ENCODE measurements around the gene ELF1.

DNA sequence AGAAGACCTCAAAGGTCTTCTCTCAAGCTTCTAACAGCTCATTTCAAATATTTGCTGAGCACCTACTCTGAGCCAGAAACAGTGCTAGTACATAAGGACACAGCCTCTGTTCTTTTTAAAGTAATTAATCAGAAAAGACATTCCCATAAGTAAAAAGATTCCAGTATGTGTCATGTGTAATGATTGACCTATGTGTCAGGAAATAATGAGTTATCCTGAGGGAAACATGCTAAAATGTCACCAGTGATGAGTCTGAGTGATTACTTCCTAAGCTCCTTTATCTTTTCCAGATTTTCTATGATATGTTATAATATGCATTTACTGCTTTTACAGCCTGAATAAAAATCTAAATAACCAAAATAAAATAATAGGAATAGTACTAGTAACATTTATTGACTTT is 122.1 kb downstream of the ELF1 start:
- TF ChIP-seq, protein P1, sequence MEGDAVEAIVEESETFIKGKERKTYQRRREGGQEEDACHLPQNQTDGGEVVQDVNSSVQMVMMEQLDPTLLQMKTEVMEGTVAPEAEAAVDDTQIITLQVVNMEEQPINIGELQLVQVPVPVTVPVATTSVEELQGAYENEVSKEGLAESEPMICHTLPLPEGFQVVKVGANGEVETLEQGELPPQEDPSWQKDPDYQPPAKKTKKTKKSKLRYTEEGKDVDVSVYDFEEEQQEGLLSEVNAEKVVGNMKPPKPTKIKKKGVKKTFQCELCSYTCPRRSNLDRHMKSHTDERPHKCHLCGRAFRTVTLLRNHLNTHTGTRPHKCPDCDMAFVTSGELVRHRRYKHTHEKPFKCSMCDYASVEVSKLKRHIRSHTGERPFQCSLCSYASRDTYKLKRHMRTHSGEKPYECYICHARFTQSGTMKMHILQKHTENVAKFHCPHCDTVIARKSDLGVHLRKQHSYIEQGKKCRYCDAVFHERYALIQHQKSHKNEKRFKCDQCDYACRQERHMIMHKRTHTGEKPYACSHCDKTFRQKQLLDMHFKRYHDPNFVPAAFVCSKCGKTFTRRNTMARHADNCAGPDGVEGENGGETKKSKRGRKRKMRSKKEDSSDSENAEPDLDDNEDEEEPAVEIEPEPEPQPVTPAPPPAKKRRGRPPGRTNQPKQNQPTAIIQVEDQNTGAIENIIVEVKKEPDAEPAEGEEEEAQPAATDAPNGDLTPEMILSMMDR (IDR thresholded peaks at IDR 0.05) = no peak
- no peak for TF ChIP-seq ETV6 (CRISPR knock-in tag; IDR thresholded peaks at IDR 0.05)
- TF ChIP-seq, protein P2, sequence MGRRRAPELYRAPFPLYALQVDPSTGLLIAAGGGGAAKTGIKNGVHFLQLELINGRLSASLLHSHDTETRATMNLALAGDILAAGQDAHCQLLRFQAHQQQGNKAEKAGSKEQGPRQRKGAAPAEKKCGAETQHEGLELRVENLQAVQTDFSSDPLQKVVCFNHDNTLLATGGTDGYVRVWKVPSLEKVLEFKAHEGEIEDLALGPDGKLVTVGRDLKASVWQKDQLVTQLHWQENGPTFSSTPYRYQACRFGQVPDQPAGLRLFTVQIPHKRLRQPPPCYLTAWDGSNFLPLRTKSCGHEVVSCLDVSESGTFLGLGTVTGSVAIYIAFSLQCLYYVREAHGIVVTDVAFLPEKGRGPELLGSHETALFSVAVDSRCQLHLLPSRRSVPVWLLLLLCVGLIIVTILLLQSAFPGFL (CRISPR knock-in tag; IDR thresholded peaks at IDR 0.05; ENCODE audit: borderline replicate concordance) = no peak
- TF ChIP-seq, protein P3, sequence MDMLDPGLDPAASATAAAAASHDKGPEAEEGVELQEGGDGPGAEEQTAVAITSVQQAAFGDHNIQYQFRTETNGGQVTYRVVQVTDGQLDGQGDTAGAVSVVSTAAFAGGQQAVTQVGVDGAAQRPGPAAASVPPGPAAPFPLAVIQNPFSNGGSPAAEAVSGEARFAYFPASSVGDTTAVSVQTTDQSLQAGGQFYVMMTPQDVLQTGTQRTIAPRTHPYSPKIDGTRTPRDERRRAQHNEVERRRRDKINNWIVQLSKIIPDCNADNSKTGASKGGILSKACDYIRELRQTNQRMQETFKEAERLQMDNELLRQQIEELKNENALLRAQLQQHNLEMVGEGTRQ (CRISPR knock-in tag; IDR thresholded peaks at IDR 0.05) = no peak
- TF ChIP-seq, protein P4, sequence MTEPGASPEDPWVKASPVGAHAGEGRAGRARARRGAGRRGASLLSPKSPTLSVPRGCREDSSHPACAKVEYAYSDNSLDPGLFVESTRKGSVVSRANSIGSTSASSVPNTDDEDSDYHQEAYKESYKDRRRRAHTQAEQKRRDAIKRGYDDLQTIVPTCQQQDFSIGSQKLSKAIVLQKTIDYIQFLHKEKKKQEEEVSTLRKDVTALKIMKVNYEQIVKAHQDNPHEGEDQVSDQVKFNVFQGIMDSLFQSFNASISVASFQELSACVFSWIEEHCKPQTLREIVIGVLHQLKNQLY (CRISPR knock-in tag; IDR thresholded peaks at IDR 0.05) = no peak
- TF ChIP-seq, protein P5, sequence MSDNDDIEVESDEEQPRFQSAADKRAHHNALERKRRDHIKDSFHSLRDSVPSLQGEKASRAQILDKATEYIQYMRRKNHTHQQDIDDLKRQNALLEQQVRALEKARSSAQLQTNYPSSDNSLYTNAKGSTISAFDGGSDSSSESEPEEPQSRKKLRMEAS (CRISPR knock-in tag; IDR thresholded peaks at IDR 0.05) = no peak
- no peak for TF ChIP-seq CREB1 (CRISPR knock-in tag; IDR thresholded peaks at IDR 0.05)
- no peak for TF ChIP-seq ZNF138 (CRISPR knock-in tag; conservative IDR thresholded peaks at IDR 0.05)
- TF ChIP-seq, protein P6, sequence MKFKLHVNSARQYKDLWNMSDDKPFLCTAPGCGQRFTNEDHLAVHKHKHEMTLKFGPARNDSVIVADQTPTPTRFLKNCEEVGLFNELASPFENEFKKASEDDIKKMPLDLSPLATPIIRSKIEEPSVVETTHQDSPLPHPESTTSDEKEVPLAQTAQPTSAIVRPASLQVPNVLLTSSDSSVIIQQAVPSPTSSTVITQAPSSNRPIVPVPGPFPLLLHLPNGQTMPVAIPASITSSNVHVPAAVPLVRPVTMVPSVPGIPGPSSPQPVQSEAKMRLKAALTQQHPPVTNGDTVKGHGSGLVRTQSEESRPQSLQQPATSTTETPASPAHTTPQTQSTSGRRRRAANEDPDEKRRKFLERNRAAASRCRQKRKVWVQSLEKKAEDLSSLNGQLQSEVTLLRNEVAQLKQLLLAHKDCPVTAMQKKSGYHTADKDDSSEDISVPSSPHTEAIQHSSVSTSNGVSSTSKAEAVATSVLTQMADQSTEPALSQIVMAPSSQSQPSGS (CRISPR knock-in tag; IDR thresholded peaks at IDR 0.05; ENCODE audit: borderline replicate concordance, low read depth) = no peak
- no peak for TF ChIP-seq GABPB1 (CRISPR knock-in tag; IDR thresholded peaks at IDR 0.05)
- TF ChIP-seq, protein P7, sequence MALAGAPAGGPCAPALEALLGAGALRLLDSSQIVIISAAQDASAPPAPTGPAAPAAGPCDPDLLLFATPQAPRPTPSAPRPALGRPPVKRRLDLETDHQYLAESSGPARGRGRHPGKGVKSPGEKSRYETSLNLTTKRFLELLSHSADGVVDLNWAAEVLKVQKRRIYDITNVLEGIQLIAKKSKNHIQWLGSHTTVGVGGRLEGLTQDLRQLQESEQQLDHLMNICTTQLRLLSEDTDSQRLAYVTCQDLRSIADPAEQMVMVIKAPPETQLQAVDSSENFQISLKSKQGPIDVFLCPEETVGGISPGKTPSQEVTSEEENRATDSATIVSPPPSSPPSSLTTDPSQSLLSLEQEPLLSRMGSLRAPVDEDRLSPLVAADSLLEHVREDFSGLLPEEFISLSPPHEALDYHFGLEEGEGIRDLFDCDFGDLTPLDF (CRISPR knock-in tag; IDR thresholded peaks at IDR 0.05) = no peak
- TF ChIP-seq SP1 (CRISPR knock-in tag; conservative IDR thresholded peaks at IDR 0.05) = no peak
- TF ChIP-seq ZNF671 (CRISPR knock-in tag; IDR thresholded peaks at IDR 0.05) = no peak
- TF ChIP-seq GTF2I (CRISPR knock-in tag; conservative IDR thresholded peaks at IDR 0.05) = no peak

Measured in WTC11 (cell line).